ENCODE data around the gene CCDC186. TPM values are rescaled to one million over a fixed set of nuclear protein-coding genes. Genes with fewer than 3 reads are reported as not detected.
A peak's percentile ranks its signal among the peaks of the same experiment; 100 is the strongest.

Gene CCDC186
- total RNA-seq, 1 experiment from 2014 or later: 14.3 TPM

GRCh38 chr10:114117728-114118127, 56.3 kb downstream of the CCDC186 start:
- no peak overlapping the region for H2AFZ ChIP-seq
- no peaks in the 10 kb centered on the region for H3F3A ChIP-seq (ENCODE audit: insufficient read depth, low read depth)
- intact Hi-C loops (cut with micrococcal nuclease; ENCODE audit: unreplicated experiment): no loop called here
- no peaks in the 10 kb centered on the region for H3K27me3 ChIP-seq (ENCODE audit: insufficient read depth, low read depth)
- no peak for TF ChIP-seq EZH2 (IDR thresholded peaks at IDR 0.05; ENCODE audit: low read depth)
- no peak for TF ChIP-seq CTCF (conservative IDR thresholded peaks at IDR 0.05)
- no peaks in the 10 kb centered on the region for H3K4me1 ChIP-seq (replicated peaks; ENCODE audit: insufficient read depth)
- no peaks in the 10 kb centered on the region for H3K79me2 ChIP-seq (ENCODE audit: low read depth)
- no peaks in the 10 kb centered on the region for H3K9me3 ChIP-seq (ENCODE audit: insufficient read depth, low read depth)
- ChIA-PET CTCF (no interaction called here), POLR2A (ENCODE audit: unreplicated experiment) (no interaction called here)
- H4K20me1 ChIP-seq (ENCODE audit: insufficient read depth): no peaks in the 10 kb centered on the region
- no peak overlapping the region for H3K4me3 ChIP-seq
- no peaks in the 10 kb centered on the region for H3K9me2 ChIP-seq (ENCODE audit: insufficient read depth)
- DNase-seq: no peak
- no peaks in the 10 kb centered on the region for H3K36me3 ChIP-seq (ENCODE audit: low read depth)
- no peak overlapping the region for H3K4me2 ChIP-seq
- no peak overlapping the region for H3K27ac ChIP-seq
- BruUV-seq (replicated peaks): no TSS peak

- TF ChIP-seq CTCF (conservative IDR thresholded peaks at IDR 0.05): no peak
- TF ChIP-seq EZH2 (IDR thresholded peaks at IDR 0.05; ENCODE audit: low read depth): no peak
- POLR2A ChIA-PET (ENCODE audit: unreplicated experiment): no interaction called here
- no peak overlapping the region for H3K4me2 ChIP-seq
- no peaks in the 10 kb centered on the region for H3K79me2 ChIP-seq (ENCODE audit: low read depth)
- no TSS peak for BruUV-seq (replicated peaks)
- H3K27me3 ChIP-seq (ENCODE audit: insufficient read depth, low read depth): no peaks in the 10 kb centered on the region
- no peaks in the 10 kb centered on the region for H3F3A ChIP-seq (ENCODE audit: insufficient read depth, low read depth)
- no peak for DNase-seq
- no peak overlapping the region for H3K4me3 ChIP-seq
- no peaks in the 10 kb centered on the region for H4K20me1 ChIP-seq (ENCODE audit: insufficient read depth)
- intact Hi-C loops (cut with micrococcal nuclease; ENCODE audit: unreplicated experiment): no loop called here
- no peaks in the 10 kb centered on the region for H3K9me3 ChIP-seq (ENCODE audit: insufficient read depth, low read depth)
- CTCF ChIA-PET: interaction anchor here (0.7 kb wide), 1 partner anchor 383 kb away, joined by 3 read pairs; no protein-coding TSS in a partner anchor
- no peak overlapping the region for H2AFZ ChIP-seq
- H3K36me3 ChIP-seq (ENCODE audit: low read depth): no peaks in the 10 kb centered on the region
- no peaks in the 10 kb centered on the region for H3K4me1 ChIP-seq (replicated peaks; ENCODE audit: insufficient read depth)
- no peak overlapping the region for H3K27ac ChIP-seq
- no peaks in the 10 kb centered on the region for H3K9me2 ChIP-seq (ENCODE audit: insufficient read depth)
These were observed 58.1 kb downstream of the CCDC186 start for GRCh38 chr10:114115661-114116445.

GRCh38 chr10:114110174-114110972, 63.6 kb downstream of the CCDC186 start:
- H2AFZ ChIP-seq: no peak overlapping the region
- DNase-seq: peak in 1 of 2 experiments; percentile 12

More at GRCh38 chr10:114110174-114110972, 63.6 kb downstream of the CCDC186 start:
- H3K9me3 ChIP-seq (ENCODE audit: insufficient read depth, low read depth): no peaks in the 10 kb centered on the region
- H3K36me3 ChIP-seq (ENCODE audit: low read depth): no peaks in the 10 kb centered on the region
- CTCF ChIA-PET: interaction anchor here (0.6 to 1.1 kb wide), 2 partner anchors 137 to 311 kb away, joined by 3 read pairs; no protein-coding TSS in a partner anchor
- H4K20me1 ChIP-seq (ENCODE audit: insufficient read depth): no peaks in the 10 kb centered on the region
- TF ChIP-seq CTCF (conservative IDR thresholded peaks at IDR 0.05) (peak; percentile 64), EZH2 (IDR thresholded peaks at IDR 0.05; ENCODE audit: low read depth) (no peak)
- no TSS peak for BruUV-seq (replicated peaks)
- H3K4me2 ChIP-seq: no peak overlapping the region
- no peaks in the 10 kb centered on the region for H3K27me3 ChIP-seq (ENCODE audit: insufficient read depth, low read depth)
- POLR2A ChIA-PET (ENCODE audit: unreplicated experiment): interaction anchor here (0.6 kb wide), 2 partner anchors 40 to 855 kb away, joined by 3 to 16 read pairs; no protein-coding TSS in a partner anchor
- no peaks in the 10 kb centered on the region for H3F3A ChIP-seq (ENCODE audit: insufficient read depth, low read depth)
- H3K4me1 ChIP-seq (replicated peaks; ENCODE audit: insufficient read depth): no peaks in the 10 kb centered on the region
- no peaks in the 10 kb centered on the region for H3K79me2 ChIP-seq (ENCODE audit: low read depth)
- intact Hi-C loops (cut with micrococcal nuclease; ENCODE audit: unreplicated experiment): no loop called here
- no peak overlapping the region for H3K27ac ChIP-seq
- no peak overlapping the region for H3K4me3 ChIP-seq
- no peaks in the 10 kb centered on the region for H3K9me2 ChIP-seq (ENCODE audit: insufficient read depth)

Data from PC-9 (cell line).